Breast epithelium (tissue), 3 donors: Measurements from ENCODE around the gene PYGL.

Experiments
- POLR2A ChIP-seq: fragments of 450-650 bp; IDR thresholded peaks from one replicate; pipeline ENCODE4 v1.6.1; 2016; ENCODE audit warnings: antibody characterized with exemption, mild to moderate bottlenecking, moderate library complexity
- POLR2AphosphoS5 ChIP-seq, 3 donors: sonication (generic); formaldehyde crosslinking; IDR thresholded peaks; one replicate each; pipeline ENCODE4 v1.6.1; 2017; ENCODE audit warnings: antibody characterized with exemption in 3 of 3
- TF ChIP-seq, protein P1 (sequence below), 3 donors: fragments of 450-650 bp; IDR thresholded peaks; one replicate each; pipeline ENCODE4 v1.5.1; 2016 to 2017; ENCODE audit warnings: antibody characterized with exemption in 3 of 3, mild to moderate bottlenecking in 3 of 3, moderate library complexity in 3 of 3

DNA sequence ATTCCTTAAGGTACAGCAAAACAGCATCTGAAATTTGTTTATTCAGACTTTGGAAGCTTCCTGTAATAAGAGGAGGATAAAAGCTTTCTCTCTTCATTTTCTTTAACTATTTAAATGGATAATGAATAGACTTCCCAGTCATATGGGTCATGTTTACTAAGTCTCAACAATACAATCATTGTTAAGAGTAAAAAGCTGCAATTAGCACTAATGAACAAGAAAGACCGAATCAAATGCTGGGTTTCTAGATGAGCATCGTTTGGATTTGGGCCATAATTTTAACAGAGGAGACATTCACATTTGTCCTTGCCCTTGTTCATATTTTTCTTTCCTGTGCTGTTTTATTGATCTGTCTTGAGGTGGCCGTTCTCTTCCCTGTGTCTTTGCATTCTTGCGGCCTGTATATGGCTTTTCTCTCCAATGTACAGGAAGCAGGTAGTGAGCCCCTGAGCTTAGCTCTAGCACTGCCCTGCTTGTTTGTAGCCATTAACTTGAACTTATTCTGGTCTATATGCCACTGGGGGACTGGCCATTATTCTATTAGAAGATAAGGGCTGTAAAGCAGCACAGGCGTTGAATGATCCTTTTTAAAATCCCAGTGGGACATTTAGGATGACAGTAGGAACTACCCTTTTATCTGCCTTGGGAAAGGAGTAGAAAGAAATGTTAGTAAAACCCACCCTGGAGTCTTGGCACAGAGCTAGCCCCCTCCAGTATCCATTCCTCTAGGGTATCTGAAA lies 37.8 kb downstream of the PYGL start:
- TF ChIP-seq, protein P1, sequence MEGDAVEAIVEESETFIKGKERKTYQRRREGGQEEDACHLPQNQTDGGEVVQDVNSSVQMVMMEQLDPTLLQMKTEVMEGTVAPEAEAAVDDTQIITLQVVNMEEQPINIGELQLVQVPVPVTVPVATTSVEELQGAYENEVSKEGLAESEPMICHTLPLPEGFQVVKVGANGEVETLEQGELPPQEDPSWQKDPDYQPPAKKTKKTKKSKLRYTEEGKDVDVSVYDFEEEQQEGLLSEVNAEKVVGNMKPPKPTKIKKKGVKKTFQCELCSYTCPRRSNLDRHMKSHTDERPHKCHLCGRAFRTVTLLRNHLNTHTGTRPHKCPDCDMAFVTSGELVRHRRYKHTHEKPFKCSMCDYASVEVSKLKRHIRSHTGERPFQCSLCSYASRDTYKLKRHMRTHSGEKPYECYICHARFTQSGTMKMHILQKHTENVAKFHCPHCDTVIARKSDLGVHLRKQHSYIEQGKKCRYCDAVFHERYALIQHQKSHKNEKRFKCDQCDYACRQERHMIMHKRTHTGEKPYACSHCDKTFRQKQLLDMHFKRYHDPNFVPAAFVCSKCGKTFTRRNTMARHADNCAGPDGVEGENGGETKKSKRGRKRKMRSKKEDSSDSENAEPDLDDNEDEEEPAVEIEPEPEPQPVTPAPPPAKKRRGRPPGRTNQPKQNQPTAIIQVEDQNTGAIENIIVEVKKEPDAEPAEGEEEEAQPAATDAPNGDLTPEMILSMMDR (IDR thresholded peaks at IDR 0.05) = no peak
- TF ChIP-seq POLR2A (no peak), POLR2AphosphoS5 (IDR thresholded peaks at IDR 0.05) (no peak)
